Adrenal gland (tissue), 5 donors: ENCODE data around the gene NGRN.

Experiments used
- CTCF ChIP-seq, 6 experiments: fragments of 450-650 bp in 4 of 6; fragments of 200-600 bp in 2 of 6; sonication (generic) in 1 of 6; IDR thresholded peaks; 1 replicate in 5 of 6; 2 replicates in 1 of 6; pipeline versions ENCODE4 v1.5.1 to v1.8.0; 2016 to 2021; ENCODE audit warnings: antibody characterized with exemption in 6 of 6, mild to moderate bottlenecking in 2 of 6, moderate library complexity in 1 of 6
- POLR2A ChIP-seq, 2 donors: fragments of 450-650 bp; IDR thresholded peaks; one replicate each; pipeline ENCODE4 v1.6.1; 2017; ENCODE audit warnings: antibody characterized with exemption in 2 of 2, mild to moderate bottlenecking in 2 of 2, moderate library complexity in 1 of 2
- donor health status: DM: no; HTN: no; CAD: no.

GRCh38 chr15:90225047-90225446 is 40.4 kb upstream of the NGRN start:
- no peak for TF ChIP-seq CTCF (IDR thresholded peaks at IDR 0.05)
- no peak for TF ChIP-seq POLR2A (IDR thresholded peaks at IDR 0.05)
